DOHH2 (cell line): Measurements from ENCODE around the gene HACD2.

Source experiments
- H3F3A ChIP-seq: fragments of 200-600 bp; sonication (generic), shearing (Covaris generic); 2 replicates; pipeline ENCODE4 v1.6.0; 2016; ENCODE audit warnings: antibody characterized with exemption, mild to moderate bottlenecking; ENCODE audit not compliant: control insufficient read depth, insufficient read depth
- H3K27ac ChIP-seq: fragments of 200-600 bp; sonication (generic); 2 replicates; pipeline ENCODE4 v1.5.1; 2014; ENCODE audit warnings: low read depth, mild to moderate bottlenecking, low read length, moderate library complexity
- H3K27me3 ChIP-seq: fragments of 200-600 bp; sonication (generic); 2 replicates; pipeline ENCODE4 v1.6.1; 2014; ENCODE audit warnings: mild to moderate bottlenecking, low read length, mixed read lengths; ENCODE audit not compliant: control insufficient read depth
- H3K36me3 ChIP-seq: fragments of 200-600 bp; sonication (generic); 2 replicates; pipeline ENCODE4 v1.6.1; 2014; ENCODE audit warnings: mild to moderate bottlenecking, low read length, moderate library complexity, mixed read lengths; ENCODE audit not compliant: control insufficient read depth
- H3K4me1 ChIP-seq: fragments of 200-600 bp; sonication (generic); 2 replicates; pipeline ENCODE4 v1.6.1; 2014; ENCODE audit warnings: mild to moderate bottlenecking, low read length, mixed read lengths; ENCODE audit not compliant: control insufficient read depth
- H3K4me2 ChIP-seq: fragments of 200-600 bp; sonication (generic); 2 replicates; pipeline ENCODE4 v1.6.0; 2014; ENCODE audit warnings: mild to moderate bottlenecking, low read length, moderate library complexity
- H3K4me3 ChIP-seq: fragments of 200-600 bp; sonication (generic); 2 replicates; pipeline ENCODE4 v1.5.1; 2014; ENCODE audit warnings: mild to moderate bottlenecking, low read length, mixed read lengths
- H3K79me2 ChIP-seq: fragments of 200-600 bp; sonication (generic); 2 replicates; pipeline ENCODE4 v1.6.1; 2014; ENCODE audit warnings: mild to moderate bottlenecking, low read length, mixed read lengths; ENCODE audit not compliant: control insufficient read depth
- H3K9me2 ChIP-seq: fragments of 200-600 bp; sonication (generic); replicated peaks from 2 replicates; pipeline ENCODE4 v1.6.1; 2014; ENCODE audit warnings: mild to moderate bottlenecking, low read length, mixed read lengths; ENCODE audit not compliant: control insufficient read depth
- H3K9me3 ChIP-seq: fragments of 200-600 bp; sonication (generic); 2 replicates; pipeline ENCODE4 v1.6.1; 2014; ENCODE audit warnings: antibody characterized with exemption, low read length, mixed read lengths; ENCODE audit not compliant: control insufficient read depth, insufficient read depth
- H4K20me1 ChIP-seq: fragments of 200-600 bp; sonication (generic); 2 replicates; pipeline ENCODE4 v1.6.0; 2014; ENCODE audit warnings: low read depth, mild to moderate bottlenecking, antibody characterized with exemption, low read length, moderate library complexity; ENCODE audit not compliant: control insufficient read depth, insufficient read depth
- CTCF ChIP-seq: fragments of 200-600 bp; sonication (generic); IDR thresholded peaks from one replicate; pipeline ENCODE4 v1.5.1; 2014; ENCODE audit warnings: antibody characterized with exemption, mild to moderate bottlenecking, low read depth, low read length; ENCODE audit not compliant: poor library complexity, severe bottlenecking
- EZH2phosphoT487 ChIP-seq: fragments of 200-600 bp; sonication (generic); IDR thresholded peaks from 2 replicates; pipeline ENCODE4 v1.6.1; 2017; ENCODE audit warnings: borderline replicate concordance, mild to moderate bottlenecking, antibody characterized with exemption, low read length, moderate library complexity, mixed read lengths

HACD2 gene

GRCh38 chr3:123526474-123526873, 58.4 kb downstream of the HACD2 start:
- Histone ChIP-seq H3K36me3 (peaks cover 9% of the 10 kb centered on the region), H4K20me1 (no peaks in the 10 kb centered on the region), H3K4me3 (no peak overlapping the region), H3K9me2 (no peaks in the 10 kb centered on the region), H3K79me2 (no peaks in the 10 kb centered on the region), H3F3A (no peaks in the 10 kb centered on the region), H3K9me3 (no peaks in the 10 kb centered on the region), H3K27ac (no peak overlapping the region), H3K4me1 (no peaks in the 10 kb centered on the region), H3K27me3 (no peaks in the 10 kb centered on the region), H3K4me2 (no peak overlapping the region)
- TF ChIP-seq CTCF (no peak), EZH2phosphoT487 (no peak)

GRCh38 chr3:123525433-123525832, 59.4 kb downstream of the HACD2 start:
- H3K79me2 ChIP-seq = no peaks in the 10 kb centered on the region
- H3K9me3 ChIP-seq = no peaks in the 10 kb centered on the region
- H3K4me2 ChIP-seq = no peak overlapping the region
- TF ChIP-seq EZH2phosphoT487 (no peak), CTCF (no peak)
- H4K20me1 ChIP-seq = no peaks in the 10 kb centered on the region
- H3K27ac ChIP-seq = no peak overlapping the region
- no peaks in the 10 kb centered on the region for H3K4me1 ChIP-seq
- H3K4me3 ChIP-seq = no peak overlapping the region
- H3K9me2 ChIP-seq = no peaks in the 10 kb centered on the region
- H3F3A ChIP-seq = no peaks in the 10 kb centered on the region
- H3K27me3 ChIP-seq = no peaks in the 10 kb centered on the region
- H3K36me3 ChIP-seq = peaks cover 9% of the 10 kb centered on the region

- Histone ChIP-seq H3K79me2 (no peaks in the 10 kb centered on the region), H3K4me2 (no peak overlapping the region), H3K4me1 (no peaks in the 10 kb centered on the region), H3F3A (no peaks in the 10 kb centered on the region), H3K9me3 (no peaks in the 10 kb centered on the region), H3K4me3 (no peak overlapping the region), H3K27ac (no peak overlapping the region), H3K36me3 (peaks cover 9% of the 10 kb centered on the region), H4K20me1 (no peaks in the 10 kb centered on the region), H3K9me2 (no peaks in the 10 kb centered on the region), H3K27me3 (no peaks in the 10 kb centered on the region)
- TF ChIP-seq CTCF = no peak
- TF ChIP-seq EZH2phosphoT487 = no peak
These were observed 59.9 kb downstream of the HACD2 start for GRCh38 chr3:123524981-123525380.

GRCh38 chr3:123523023-123523412, 61.8 kb downstream of the HACD2 start:
- H3K9me2 ChIP-seq = no peaks in the 10 kb centered on the region
- H3K4me2 ChIP-seq = no peak overlapping the region
- no peaks in the 10 kb centered on the region for H3K4me1 ChIP-seq
- H3K9me3 ChIP-seq = no peaks in the 10 kb centered on the region
- no peaks in the 10 kb centered on the region for H3K79me2 ChIP-seq
- H4K20me1 ChIP-seq = no peaks in the 10 kb centered on the region
- H3K4me3 ChIP-seq = no peak overlapping the region
- H3K27ac ChIP-seq = no peak overlapping the region
- no peak for TF ChIP-seq CTCF
- no peak for TF ChIP-seq EZH2phosphoT487
- H3K27me3 ChIP-seq = no peaks in the 10 kb centered on the region
- H3K36me3 ChIP-seq = peaks cover 8% of the 10 kb centered on the region
- no peaks in the 10 kb centered on the region for H3F3A ChIP-seq
